ENCODE results near the gene SLC25A48.

Gene SLC25A48

DNA sequence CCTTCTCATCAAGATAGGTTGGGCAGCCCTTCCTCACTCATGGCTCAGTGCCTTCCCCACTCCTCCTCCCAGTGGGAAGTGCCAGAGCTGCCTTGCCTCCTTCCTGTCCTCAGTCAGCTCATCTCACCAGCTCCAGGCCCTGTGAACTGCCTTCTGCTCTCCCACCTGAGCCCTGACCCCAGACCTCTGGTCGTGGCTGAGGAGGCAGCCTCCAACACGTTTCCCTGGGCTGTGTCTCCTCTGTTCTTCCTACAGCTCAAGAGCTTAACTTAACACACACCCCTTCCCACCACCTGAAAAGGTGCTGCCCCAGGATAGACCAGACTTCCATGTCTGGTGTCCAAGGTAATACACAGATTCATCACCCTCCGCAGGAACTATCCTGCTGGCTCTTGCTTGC, 40.0 kb downstream of the SLC25A48 start:
- in situ Hi-C loops (cut with MboI; ENCODE audit: low sequenced_read_pairs) = no loop called here
- Histone ChIP-seq H3K36me3 (replicated peaks) (no peaks in the 10 kb centered on the region), H3K4me3 (no peak overlapping the region), H3K9me3 (no peaks in the 10 kb centered on the region), H3K4me1 (no peaks in the 10 kb centered on the region), H3K27me3 (ENCODE audit: low read depth) (peaks cover 2% of the 10 kb centered on the region; the same call in 1 of the 2 replicates)
- no peak for DNase-seq (ENCODE audit: low spot score in 2 of 2)

- DNase-seq (ENCODE audit: low spot score in 2 of 2) = no peak
- in situ Hi-C loops (cut with MboI; ENCODE audit: low sequenced_read_pairs) = no loop called here
- Histone ChIP-seq H3K4me3 (no peak overlapping the region), H3K9me3 (no peaks in the 10 kb centered on the region), H3K36me3 (replicated peaks) (no peaks in the 10 kb centered on the region), H3K27me3 (ENCODE audit: low read depth) (peaks cover 2% of the 10 kb centered on the region; the same call in 1 of the 2 replicates), H3K4me1 (no peaks in the 10 kb centered on the region)
These were observed 41.1 kb downstream of the SLC25A48 start for GRCh38 chr5:135875567-135875966.

- no peak for DNase-seq (ENCODE audit: low spot score in 2 of 2)
- in situ Hi-C loops (cut with MboI; ENCODE audit: low sequenced_read_pairs) = no loop called here
These were observed 41.7 kb downstream of the SLC25A48 start for GRCh38 chr5:135876146-135876545.

DNA sequence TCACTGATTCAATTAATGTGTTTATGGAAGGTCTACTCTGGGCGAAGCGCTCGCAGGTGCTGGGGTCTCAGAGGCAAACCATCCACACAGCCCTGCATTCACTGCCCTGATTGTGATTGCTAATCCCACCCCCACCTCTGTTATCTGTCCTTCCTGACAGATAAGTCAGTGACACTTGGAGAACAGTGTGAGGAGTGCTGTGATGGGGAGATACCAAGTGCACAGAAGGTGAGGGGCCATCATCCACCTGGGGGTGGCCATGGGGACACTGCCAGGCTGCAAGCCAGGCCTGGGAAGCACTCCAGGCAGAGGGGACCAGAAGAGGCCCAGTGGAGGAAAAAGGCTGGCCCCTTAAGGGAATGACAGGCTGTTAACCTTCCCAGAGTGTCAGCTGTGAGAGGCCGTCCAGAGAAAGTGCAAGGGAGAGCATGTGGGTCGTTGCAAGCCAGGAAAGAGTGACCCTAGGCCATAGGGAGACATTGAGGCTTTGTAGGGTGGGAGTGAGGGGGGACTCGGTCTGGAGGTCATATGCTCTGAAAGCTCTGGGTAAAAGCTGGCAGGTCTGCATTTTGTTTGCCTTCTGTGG, 43.2 kb downstream of the SLC25A48 start:
- Histone ChIP-seq H3K4me3 (no peak overlapping the region), H3K36me3 (replicated peaks) (no peaks in the 10 kb centered on the region), H3K4me1 (no peaks in the 10 kb centered on the region), H3K27me3 (ENCODE audit: low read depth) (peaks cover 2% of the 10 kb centered on the region; the same call in 1 of the 2 replicates), H3K9me3 (no peaks in the 10 kb centered on the region)
- in situ Hi-C loops (cut with MboI; ENCODE audit: low sequenced_read_pairs) = no loop called here
- no peak for DNase-seq (ENCODE audit: low spot score in 2 of 2)

More at GRCh38 chr5:135876146-135876545, 41.7 kb downstream of the SLC25A48 start:
- H3K4me1 ChIP-seq = no peaks in the 10 kb centered on the region
- H3K36me3 ChIP-seq (replicated peaks) = no peaks in the 10 kb centered on the region
- peaks cover 2% of the 10 kb centered on the region; the same call in 1 of the 2 replicates for H3K27me3 ChIP-seq (ENCODE audit: low read depth)
- no peak overlapping the region for H3K4me3 ChIP-seq
- H3K9me3 ChIP-seq = no peaks in the 10 kb centered on the region

DNA sequence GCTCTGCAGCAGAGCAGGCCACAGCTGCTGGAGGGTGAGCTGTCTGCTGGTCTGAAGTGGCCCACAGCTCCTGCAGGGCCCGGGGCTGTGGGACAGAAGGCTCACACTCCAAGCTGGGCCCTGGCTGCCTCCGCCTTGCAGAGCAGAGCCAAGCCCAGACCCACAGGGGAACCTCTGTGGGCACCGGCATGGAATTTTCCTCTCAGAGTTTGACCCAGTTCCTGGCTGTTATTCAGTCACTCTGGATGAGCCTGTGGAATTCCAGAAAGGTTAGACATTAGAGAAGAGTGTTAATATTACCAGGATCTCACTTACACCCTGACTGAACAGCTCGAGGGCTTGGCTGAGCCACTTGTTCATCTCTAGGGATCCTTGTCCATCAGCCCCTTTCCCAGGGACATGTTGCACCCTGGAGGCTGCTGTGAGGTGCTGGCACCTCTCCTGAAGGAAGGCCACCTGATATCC, 43.7 kb downstream of the SLC25A48 start:
- in situ Hi-C loops (cut with MboI; ENCODE audit: low sequenced_read_pairs) = no loop called here
- H3K9me3 ChIP-seq = no peaks in the 10 kb centered on the region
- no peaks in the 10 kb centered on the region for H3K4me1 ChIP-seq
- DNase-seq (ENCODE audit: low spot score in 2 of 2) = no peak
- H3K27me3 ChIP-seq (ENCODE audit: low read depth) = peaks cover 2% of the 10 kb centered on the region; the same call in 1 of the 2 replicates
- no peak overlapping the region for H3K4me3 ChIP-seq
- H3K36me3 ChIP-seq (replicated peaks) = no peaks in the 10 kb centered on the region

- no peak for DNase-seq (ENCODE audit: low spot score in 2 of 2)
- Histone ChIP-seq H3K4me1 (no peaks in the 10 kb centered on the region), H3K9me3 (no peaks in the 10 kb centered on the region), H3K4me3 (no peak overlapping the region), H3K36me3 (replicated peaks) (no peaks in the 10 kb centered on the region), H3K27me3 (ENCODE audit: low read depth) (peaks cover 2% of the 10 kb centered on the region; the same call in 1 of the 2 replicates)
- in situ Hi-C loops (cut with MboI; ENCODE audit: low sequenced_read_pairs) = no loop called here
These were observed 45.1 kb downstream of the SLC25A48 start for GRCh38 chr5:135879591-135879990.

DNA sequence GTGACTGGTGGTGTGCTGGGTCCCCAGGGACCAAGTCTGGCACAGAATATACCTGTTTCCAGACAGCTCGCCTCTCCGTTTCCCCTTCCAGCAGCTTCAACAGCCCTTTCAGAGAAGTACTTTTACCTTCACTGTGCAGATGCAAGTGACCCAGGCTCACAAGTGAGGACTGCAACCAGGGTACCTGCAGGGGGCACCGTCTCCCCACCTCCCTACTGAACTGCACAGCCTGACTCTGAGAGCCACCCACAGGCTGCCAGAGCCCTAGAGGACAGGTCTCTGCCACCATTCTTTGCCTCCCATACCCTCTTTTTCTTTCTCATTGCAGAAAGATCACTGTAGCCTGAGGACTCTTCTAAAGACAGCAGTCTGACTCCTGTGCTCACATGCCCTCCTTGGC, 45.8 kb downstream of the SLC25A48 start:
- no peak overlapping the region for H3K4me3 ChIP-seq
- DNase-seq (ENCODE audit: low spot score in 2 of 2) = peak in 1 of 2 experiments; percentile 33
- in situ Hi-C loops (cut with MboI; ENCODE audit: low sequenced_read_pairs) = no loop called here
- no peaks in the 10 kb centered on the region for H3K9me3 ChIP-seq
- H3K4me1 ChIP-seq = no peaks in the 10 kb centered on the region
- H3K36me3 ChIP-seq (replicated peaks) = no peaks in the 10 kb centered on the region
- no peaks in the 10 kb centered on the region for H3K27me3 ChIP-seq (ENCODE audit: low read depth)

- Histone ChIP-seq H3K9me3 (no peaks in the 10 kb centered on the region), H3K27me3 (ENCODE audit: low read depth) (no peaks in the 10 kb centered on the region), H3K4me3 (no peak overlapping the region), H3K4me1 (no peaks in the 10 kb centered on the region), H3K36me3 (replicated peaks) (no peaks in the 10 kb centered on the region)
- in situ Hi-C loops (cut with MboI; ENCODE audit: low sequenced_read_pairs) = no loop called here
- no peak for DNase-seq (ENCODE audit: low spot score in 2 of 2)
These were observed 46.3 kb downstream of the SLC25A48 start for GRCh38 chr5:135880801-135881200.

GRCh38 chr5:135881244-135881643, 46.8 kb downstream of the SLC25A48 start:
- Histone ChIP-seq H3K9me3 (no peaks in the 10 kb centered on the region), H3K4me1 (no peaks in the 10 kb centered on the region), H3K36me3 (replicated peaks) (no peaks in the 10 kb centered on the region), H3K27me3 (ENCODE audit: low read depth) (no peaks in the 10 kb centered on the region), H3K4me3 (no peak overlapping the region)
- no peak for DNase-seq (ENCODE audit: low spot score in 2 of 2)
- in situ Hi-C loops (cut with MboI; ENCODE audit: low sequenced_read_pairs) = no loop called here

DNA sequence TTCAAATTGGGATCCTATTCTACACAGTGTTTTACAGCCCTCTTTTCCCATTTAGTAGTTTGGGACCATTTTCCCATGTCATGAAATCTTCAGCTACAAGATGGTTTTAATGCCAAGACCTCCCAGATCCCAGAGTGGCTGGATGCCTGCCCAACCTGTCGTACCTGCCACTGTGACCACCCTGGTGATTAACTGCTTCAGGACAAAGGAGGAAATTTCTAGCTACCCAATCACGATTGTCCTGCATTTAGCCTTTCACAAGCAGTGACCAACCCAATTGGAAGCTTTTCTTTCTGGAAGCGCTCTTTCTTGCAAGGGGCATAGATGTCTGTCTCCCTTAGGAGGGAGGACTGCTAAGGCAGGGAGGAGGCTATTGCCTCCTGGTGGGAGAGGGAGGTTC, 47.4 kb downstream of the SLC25A48 start:
- in situ Hi-C loops (cut with MboI; ENCODE audit: low sequenced_read_pairs) = no loop called here
- no peak for DNase-seq (ENCODE audit: low spot score in 2 of 2)

GRCh38 chr5:135883026-135883425, 48.6 kb downstream of the SLC25A48 start:
- Histone ChIP-seq H3K36me3 (replicated peaks) (no peaks in the 10 kb centered on the region), H3K4me1 (no peaks in the 10 kb centered on the region), H3K9me3 (no peaks in the 10 kb centered on the region), H3K4me3 (no peak overlapping the region), H3K27me3 (ENCODE audit: low read depth) (no peaks in the 10 kb centered on the region)
- DNase-seq (ENCODE audit: low spot score in 2 of 2) = no peak
- in situ Hi-C loops (cut with MboI; ENCODE audit: low sequenced_read_pairs) = no loop called here

More for the DNA sequence above, 47.4 kb downstream of the SLC25A48 start:
- Histone ChIP-seq H3K36me3 (replicated peaks) (no peaks in the 10 kb centered on the region), H3K9me3 (no peaks in the 10 kb centered on the region), H3K4me1 (no peaks in the 10 kb centered on the region), H3K4me3 (no peak overlapping the region), H3K27me3 (ENCODE audit: low read depth) (no peaks in the 10 kb centered on the region)

DNA sequence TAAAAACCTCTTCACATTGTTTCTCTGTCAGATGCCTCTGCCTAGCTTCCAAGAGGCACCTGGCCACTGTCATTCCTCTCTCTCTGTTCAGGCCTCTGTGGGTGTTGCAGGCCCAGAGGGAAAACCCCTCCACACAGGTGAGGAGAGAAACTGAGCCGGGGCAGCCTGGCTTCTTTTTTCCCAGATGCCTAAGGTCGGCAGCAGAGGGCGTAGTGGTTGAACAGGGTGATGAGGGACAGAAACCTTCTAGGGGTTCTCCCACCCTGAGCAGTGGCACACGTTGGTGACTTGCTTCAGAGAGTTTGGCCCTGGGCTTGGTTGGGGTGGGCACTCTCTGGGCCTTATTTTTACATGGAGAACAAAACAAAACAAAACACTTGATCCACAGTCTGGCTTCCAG, 49.0 kb downstream of the SLC25A48 start:
- Histone ChIP-seq H3K27me3 (ENCODE audit: low read depth) (no peaks in the 10 kb centered on the region), H3K36me3 (replicated peaks) (no peaks in the 10 kb centered on the region), H3K4me1 (no peaks in the 10 kb centered on the region), H3K4me3 (no peak overlapping the region), H3K9me3 (no peaks in the 10 kb centered on the region)
- in situ Hi-C loops (cut with MboI; ENCODE audit: low sequenced_read_pairs) = no loop called here
- peak in 1 of 2 experiments; percentile 27 for DNase-seq (ENCODE audit: low spot score in 2 of 2)

GRCh38 chr5:135885031-135885430, 50.6 kb downstream of the SLC25A48 start:
- DNase-seq (ENCODE audit: low spot score in 2 of 2) = no peak
- no peaks in the 10 kb centered on the region for H3K36me3 ChIP-seq (replicated peaks)
- no peaks in the 10 kb centered on the region for H3K27me3 ChIP-seq (ENCODE audit: low read depth)
- no peaks in the 10 kb centered on the region for H3K9me3 ChIP-seq
- in situ Hi-C loops (cut with MboI; ENCODE audit: low sequenced_read_pairs) = loop anchor here (5.0 kb wide), 2 partner anchors 197 to 327 kb away; no protein-coding TSS in a partner anchor
- H3K4me1 ChIP-seq = no peaks in the 10 kb centered on the region
- no peak overlapping the region for H3K4me3 ChIP-seq

- in situ Hi-C loops (cut with MboI; ENCODE audit: low sequenced_read_pairs) = loop anchor here (5.0 kb wide), 2 partner anchors 196 to 326 kb away; no protein-coding TSS in a partner anchor
- Histone ChIP-seq H3K4me3 (no peak overlapping the region), H3K4me1 (no peaks in the 10 kb centered on the region; the same call in 1 of the 2 replicates), H3K36me3 (replicated peaks) (no peaks in the 10 kb centered on the region), H3K27me3 (ENCODE audit: low read depth) (no peaks in the 10 kb centered on the region), H3K9me3 (no peaks in the 10 kb centered on the region)
- no peak for DNase-seq (ENCODE audit: low spot score in 2 of 2)
These were observed 51.7 kb downstream of the SLC25A48 start for GRCh38 chr5:135886136-135886535.
